RWPE2 (cell line): ENCODE results near the gene GNG12.
A peak's percentile ranks its signal among the peaks of the same experiment; 100 is the strongest.

Source experiments
- ATAC-seq: fragments of 200-7000 bp; cut with Tn5 transposase; 3 replicates; pipeline ENCODE4 v1.9.1; 2021; ENCODE audit warnings: low read depth
- DNase-seq: peaks from one replicate; pipeline ENCODE4 v3.0.0-alpha.2; 2020; ENCODE audit warnings: low spot score
- H3K27ac ChIP-seq: fragments of 450-650 bp; 2 replicates; pipeline ENCODE4 v1.5.1; 2017; ENCODE audit warnings: mild to moderate bottlenecking; ENCODE audit not compliant: poor library complexity, severe bottlenecking
- H3K27me3 ChIP-seq: fragments of 250-450 bp; sonication (Bioruptor Pico); 2 replicates; pipeline ENCODE4 v1.5.1; 2021; ENCODE audit warnings: mild to moderate bottlenecking, moderate library complexity; ENCODE audit not compliant: insufficient read depth, poor library complexity, severe bottlenecking
- H3K36me3 ChIP-seq: fragments of 250-450 bp; sonication (Bioruptor Pico); 2 replicates; pipeline ENCODE4 v1.5.1; 2020; ENCODE audit warnings: low read depth, mild to moderate bottlenecking, moderate library complexity
- H3K4me1 ChIP-seq: fragments of 250-450 bp; sonication (Bioruptor Pico); 2 replicates; pipeline ENCODE4 v1.5.1; 2021; ENCODE audit warnings: mild to moderate bottlenecking, moderate library complexity; ENCODE audit not compliant: insufficient read depth, poor library complexity, severe bottlenecking
- H3K4me3 ChIP-seq: fragments of 250-450 bp; sonication (Bioruptor Pico); 2 replicates; pipeline ENCODE4 v1.5.1; 2021; ENCODE audit warnings: mild to moderate bottlenecking, moderate library complexity; ENCODE audit not compliant: severe bottlenecking
- H3K9me3 ChIP-seq: fragments of 250-450 bp; sonication (Bioruptor Pico); 2 replicates; pipeline ENCODE4 v1.5.1; 2021; ENCODE audit warnings: mild to moderate bottlenecking, moderate library complexity; ENCODE audit not compliant: severe bottlenecking
- TF ChIP-seq, protein P1 (sequence below): fragments of 450-650 bp; IDR thresholded peaks from one replicate; pipeline ENCODE4 v1.5.1; 2017; ENCODE audit warnings: mild to moderate bottlenecking, moderate library complexity; ENCODE audit not compliant: poor library complexity, severe bottlenecking

GNG12 gene

DNA sequence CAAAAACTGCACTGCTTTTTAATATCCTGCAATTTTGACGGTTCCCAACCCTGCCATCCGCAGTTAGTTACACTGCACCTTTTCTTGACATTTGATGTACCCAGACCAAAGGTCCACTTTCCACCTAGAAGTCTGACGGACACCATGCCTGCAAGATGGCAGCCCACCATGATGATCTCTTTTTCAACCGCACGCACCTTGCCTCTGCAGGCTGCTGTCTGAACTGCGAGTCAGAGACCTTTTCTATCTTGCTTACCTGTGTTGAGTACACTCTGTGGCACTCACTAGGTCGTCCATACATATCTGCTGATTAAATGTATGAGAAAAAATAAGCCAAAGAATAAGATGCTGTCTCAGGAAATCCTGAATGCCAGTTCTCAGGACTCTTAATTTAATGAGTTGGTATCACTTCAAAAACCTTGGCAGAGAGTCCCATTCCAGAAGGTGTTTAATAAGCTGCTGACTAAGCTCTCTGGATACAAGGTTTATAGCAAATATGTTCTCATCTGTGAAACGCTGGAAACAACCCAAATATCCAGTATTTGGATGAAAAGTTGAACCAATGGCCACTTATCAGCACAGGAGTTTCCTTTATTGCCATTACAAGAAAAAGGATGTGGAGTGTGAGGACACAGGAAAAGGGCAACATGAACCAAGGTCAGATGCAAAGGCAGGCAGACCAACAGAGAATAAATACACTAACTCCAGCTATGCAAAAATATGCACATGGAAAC, 37.9 kb downstream of the GNG12 start:
- ATAC-seq (no peak), DNase-seq (no peak)
- Histone ChIP-seq H3K9me3 (no peaks in the 10 kb centered on the region), H3K27me3 (no peaks in the 10 kb centered on the region), H3K4me3 (no peak overlapping the region), H3K27ac (no peak overlapping the region), H3K36me3 (no peaks in the 10 kb centered on the region), H3K4me1 (peaks cover 39% of the 10 kb centered on the region)
- TF ChIP-seq, protein P1, sequence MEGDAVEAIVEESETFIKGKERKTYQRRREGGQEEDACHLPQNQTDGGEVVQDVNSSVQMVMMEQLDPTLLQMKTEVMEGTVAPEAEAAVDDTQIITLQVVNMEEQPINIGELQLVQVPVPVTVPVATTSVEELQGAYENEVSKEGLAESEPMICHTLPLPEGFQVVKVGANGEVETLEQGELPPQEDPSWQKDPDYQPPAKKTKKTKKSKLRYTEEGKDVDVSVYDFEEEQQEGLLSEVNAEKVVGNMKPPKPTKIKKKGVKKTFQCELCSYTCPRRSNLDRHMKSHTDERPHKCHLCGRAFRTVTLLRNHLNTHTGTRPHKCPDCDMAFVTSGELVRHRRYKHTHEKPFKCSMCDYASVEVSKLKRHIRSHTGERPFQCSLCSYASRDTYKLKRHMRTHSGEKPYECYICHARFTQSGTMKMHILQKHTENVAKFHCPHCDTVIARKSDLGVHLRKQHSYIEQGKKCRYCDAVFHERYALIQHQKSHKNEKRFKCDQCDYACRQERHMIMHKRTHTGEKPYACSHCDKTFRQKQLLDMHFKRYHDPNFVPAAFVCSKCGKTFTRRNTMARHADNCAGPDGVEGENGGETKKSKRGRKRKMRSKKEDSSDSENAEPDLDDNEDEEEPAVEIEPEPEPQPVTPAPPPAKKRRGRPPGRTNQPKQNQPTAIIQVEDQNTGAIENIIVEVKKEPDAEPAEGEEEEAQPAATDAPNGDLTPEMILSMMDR = no peak

DNA sequence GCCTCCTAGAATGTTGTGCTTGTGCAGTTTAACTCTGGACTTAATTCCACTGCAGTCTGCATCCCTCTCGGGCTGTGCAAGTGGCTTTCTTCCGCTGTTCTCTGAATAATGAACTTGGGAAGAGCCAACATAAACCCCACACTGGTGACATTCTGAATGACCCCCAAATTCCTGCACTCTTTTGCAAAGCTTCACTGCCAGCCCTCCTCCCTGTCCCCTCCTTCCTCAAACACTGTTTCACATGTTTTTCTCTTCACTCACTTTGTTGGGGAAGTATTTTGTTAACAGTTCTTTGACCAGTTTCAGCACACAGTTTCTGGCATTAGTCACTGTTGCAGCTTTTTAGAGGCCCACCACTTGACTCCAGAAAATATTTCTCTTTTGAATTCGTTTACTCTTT, 39.7 kb downstream of the GNG12 start:
- H3K27ac ChIP-seq = peak overlapping the region; percentile 94
- ATAC-seq (no peak), DNase-seq (no peak)
- H3K4me3 ChIP-seq = no peak overlapping the region
- no peaks in the 10 kb centered on the region for H3K9me3 ChIP-seq
- H3K36me3 ChIP-seq = no peaks in the 10 kb centered on the region
- H3K4me1 ChIP-seq = peaks cover 39% of the 10 kb centered on the region
- no peaks in the 10 kb centered on the region for H3K27me3 ChIP-seq
- TF ChIP-seq, protein P1 = no peak

DNA sequence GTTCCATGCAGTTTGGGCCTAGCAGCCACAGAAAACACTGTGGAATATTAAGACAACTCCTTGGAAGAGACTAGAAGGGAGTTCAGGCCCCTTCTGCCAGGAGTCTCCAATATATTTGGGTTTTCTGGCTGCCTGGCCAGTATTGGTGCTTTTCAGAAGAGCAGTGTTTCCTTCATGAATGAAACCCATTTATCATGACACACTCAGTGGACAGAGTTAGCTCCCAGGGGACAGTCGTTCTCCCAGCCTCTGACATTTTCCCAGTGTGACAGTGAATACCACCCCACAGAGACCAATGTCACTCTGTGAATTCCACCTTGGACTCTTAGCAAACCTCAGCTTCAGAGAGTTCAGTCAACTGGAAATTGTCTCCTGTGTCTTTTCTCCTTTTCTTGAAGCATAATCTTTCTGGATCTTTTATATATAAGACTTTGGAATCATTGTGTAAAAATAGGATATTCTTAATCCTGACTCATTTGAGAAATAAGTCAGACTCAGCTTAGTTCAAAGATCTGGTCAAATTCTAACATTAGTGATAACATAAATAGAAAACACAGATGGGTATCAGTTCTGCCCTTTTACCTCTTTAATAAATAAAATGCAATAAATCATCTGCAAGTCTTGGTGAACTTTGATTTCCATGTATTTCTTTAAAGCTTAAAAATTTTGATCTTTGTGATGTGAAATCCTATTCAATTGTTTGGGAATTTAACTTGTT, 40.4 kb downstream of the GNG12 start:
- Histone ChIP-seq H3K9me3 (no peaks in the 10 kb centered on the region), H3K36me3 (no peaks in the 10 kb centered on the region), H3K27ac (peak overlapping the region; percentile 94), H3K4me1 (peaks cover 39% of the 10 kb centered on the region), H3K4me3 (no peak overlapping the region), H3K27me3 (no peaks in the 10 kb centered on the region)
- DNase-seq (no peak), ATAC-seq (no peak)
- TF ChIP-seq, protein P1 = no peak

DNA sequence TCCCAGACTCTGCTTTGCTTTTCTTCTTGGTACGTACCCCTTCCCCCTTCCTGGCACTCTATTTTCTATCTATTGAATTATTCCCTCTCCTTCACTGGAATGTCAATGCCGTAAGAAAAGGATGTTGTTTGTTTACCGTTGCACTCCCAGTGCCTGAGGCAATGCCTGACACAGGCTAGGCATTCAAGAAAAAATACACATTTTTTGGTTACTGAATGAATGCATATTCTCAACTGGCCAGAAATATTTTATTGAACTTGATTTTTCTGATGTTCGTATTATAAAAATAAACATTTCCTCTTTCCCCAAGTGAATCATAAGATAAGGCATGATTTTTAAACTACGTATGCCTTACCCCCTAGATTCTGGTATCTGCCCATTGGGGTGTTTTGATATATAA, 41.2 kb downstream of the GNG12 start:
- Histone ChIP-seq H3K36me3 (no peaks in the 10 kb centered on the region), H3K27me3 (no peaks in the 10 kb centered on the region), H3K9me3 (no peaks in the 10 kb centered on the region), H3K4me1 (peaks cover 39% of the 10 kb centered on the region), H3K27ac (peak overlapping the region; percentile 94), H3K4me3 (no peak overlapping the region)
- DNase-seq (peak; percentile 66), ATAC-seq (peak; percentile 75)
- TF ChIP-seq, protein P1 = no peak

DNA sequence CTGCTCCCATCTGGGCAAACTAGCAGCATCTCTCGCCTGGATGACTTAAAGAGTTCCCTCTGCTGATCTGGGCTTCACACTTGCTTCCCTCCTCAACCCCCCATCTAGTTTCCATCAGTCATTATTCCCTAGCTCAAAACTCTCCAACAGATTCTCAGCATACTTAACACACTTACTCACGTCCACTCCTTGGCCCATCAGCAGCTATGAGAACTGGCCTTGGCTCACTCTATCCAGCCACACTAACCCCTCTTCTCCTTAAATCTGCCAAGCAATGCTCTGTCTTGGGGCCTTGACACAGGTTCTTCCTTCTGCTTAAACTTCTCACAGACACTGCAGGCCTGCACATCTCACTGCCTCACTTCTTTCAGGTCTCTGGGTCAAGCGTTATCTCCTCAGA, 41.6 kb downstream of the GNG12 start:
- H3K27ac ChIP-seq = peak overlapping the region; percentile 94
- H3K9me3 ChIP-seq = no peaks in the 10 kb centered on the region
- H3K4me1 ChIP-seq = peaks cover 39% of the 10 kb centered on the region
- TF ChIP-seq, protein P1 = no peak
- no peaks in the 10 kb centered on the region for H3K27me3 ChIP-seq
- H3K36me3 ChIP-seq = no peaks in the 10 kb centered on the region
- H3K4me3 ChIP-seq = no peak overlapping the region
- no peak for DNase-seq
- ATAC-seq = peak; percentile 90
